Fibroblast of lung (primary cell): ENCODE measurements around the gene PGAP2.

Source experiments
- CTCF ChIP-seq, 2 donors: IDR thresholded peaks in 1 of 2; conservative IDR thresholded peaks in 1 of 2; 1 replicate in 1 of 2; 2 replicates in 1 of 2; pipeline ENCODE4 v1.5.1; 2011 to 2012; ENCODE audit warnings: low read length in 2 of 2, control low read depth in 1 of 2, inconsistent platforms in 1 of 2, low read depth in 1 of 2, mild to moderate bottlenecking in 1 of 2
- EZH2 ChIP-seq: IDR thresholded peaks from 2 replicates; pipeline ENCODE4 v1.5.1; 2012; ENCODE audit warnings: low read length, control low read depth, mild to moderate bottlenecking; ENCODE audit errors: missing control alignments

GRCh38 chr11:3866206-3866605 is 57.8 kb downstream of the PGAP2 start:
- TF ChIP-seq EZH2 (no peak), CTCF (conservative IDR thresholded peaks at IDR 0.05 in 1 of 2, IDR thresholded peaks at IDR 0.05 in 1 of 2; ENCODE audit: low read depth in 1 of 2, low read length in 2 of 2) (no peak)
